Fibroblast of lung (primary cell): ENCODE results near the gene FAM181A.

ENCODE experiments used
- EZH2 ChIP-seq: IDR thresholded peaks from 2 replicates; pipeline ENCODE4 v1.5.1; 2012; ENCODE audit warnings: low read length, control low read depth, mild to moderate bottlenecking; ENCODE audit errors: missing control alignments
- TF ChIP-seq, protein P1 (sequence below), 2 donors: IDR thresholded peaks in 1 of 2; conservative IDR thresholded peaks in 1 of 2; 1 replicate in 1 of 2; 2 replicates in 1 of 2; pipeline ENCODE4 v1.5.1; 2011 to 2012; ENCODE audit warnings: low read length in 2 of 2, control low read depth in 1 of 2, inconsistent platforms in 1 of 2, low read depth in 1 of 2, mild to moderate bottlenecking in 1 of 2

DNA sequence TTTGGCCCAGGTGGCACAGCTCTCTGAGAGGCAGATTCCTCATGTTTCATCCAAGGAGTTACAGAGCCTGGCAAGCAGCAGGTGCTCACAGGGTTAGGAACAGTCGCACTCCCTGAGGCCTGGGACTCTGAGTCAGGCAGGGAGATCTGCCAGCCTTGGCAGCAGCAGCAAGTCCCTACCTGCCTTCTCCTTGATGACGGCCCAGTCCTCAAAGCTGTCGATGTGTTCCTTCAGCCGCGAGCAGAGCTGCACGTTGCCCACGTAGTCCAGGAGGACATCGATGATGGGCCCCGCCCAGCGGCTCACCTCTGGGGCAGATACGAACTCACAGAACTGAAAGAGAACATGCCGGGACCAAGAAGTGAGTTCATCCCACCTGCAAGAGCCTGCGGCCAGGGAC is 10.4 kb downstream of the FAM181A start:
- TF ChIP-seq, protein P1, sequence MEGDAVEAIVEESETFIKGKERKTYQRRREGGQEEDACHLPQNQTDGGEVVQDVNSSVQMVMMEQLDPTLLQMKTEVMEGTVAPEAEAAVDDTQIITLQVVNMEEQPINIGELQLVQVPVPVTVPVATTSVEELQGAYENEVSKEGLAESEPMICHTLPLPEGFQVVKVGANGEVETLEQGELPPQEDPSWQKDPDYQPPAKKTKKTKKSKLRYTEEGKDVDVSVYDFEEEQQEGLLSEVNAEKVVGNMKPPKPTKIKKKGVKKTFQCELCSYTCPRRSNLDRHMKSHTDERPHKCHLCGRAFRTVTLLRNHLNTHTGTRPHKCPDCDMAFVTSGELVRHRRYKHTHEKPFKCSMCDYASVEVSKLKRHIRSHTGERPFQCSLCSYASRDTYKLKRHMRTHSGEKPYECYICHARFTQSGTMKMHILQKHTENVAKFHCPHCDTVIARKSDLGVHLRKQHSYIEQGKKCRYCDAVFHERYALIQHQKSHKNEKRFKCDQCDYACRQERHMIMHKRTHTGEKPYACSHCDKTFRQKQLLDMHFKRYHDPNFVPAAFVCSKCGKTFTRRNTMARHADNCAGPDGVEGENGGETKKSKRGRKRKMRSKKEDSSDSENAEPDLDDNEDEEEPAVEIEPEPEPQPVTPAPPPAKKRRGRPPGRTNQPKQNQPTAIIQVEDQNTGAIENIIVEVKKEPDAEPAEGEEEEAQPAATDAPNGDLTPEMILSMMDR (conservative IDR thresholded peaks at IDR 0.05 in 1 of 2, IDR thresholded peaks at IDR 0.05 in 1 of 2; ENCODE audit: low read depth in 1 of 2, low read length in 2 of 2) = no peak
- TF ChIP-seq EZH2 = no peak
